IMR-90 (cell line): ENCODE data around the gene FBXO34. TPM values are rescaled to one million over a fixed set of nuclear protein-coding genes. Genes with fewer than 3 reads are reported as not detected.

Experiments
- ATAC-seq: fragments of 200-7000 bp; cut with Tn5 transposase; 2 replicates; pipeline ENCODE4 v1.9.1; 2020; ENCODE audit warnings: low read depth, mild to moderate bottlenecking, moderate library complexity
- BruUV-seq: library from RNA; stranded (reverse); fragments of 400-500 nt; replicated peaks from 2 replicates; lab custom pipeline; 2021; lab: Mats Ljungman, UMichigan
- CTCF ChIA-PET: fragments of 300-600 bp; formaldehyde crosslinking; extraction: SDS; loops from one replicate; lab custom pipeline; 2021; ENCODE audit warnings: antibody characterized with exemption; lab: Yijun Ruan, JAX
- POLR2A ChIA-PET: fragments of 300-600 bp; sonication (Branson Sonifier 250); formaldehyde crosslinking; loops from one replicate; lab custom pipeline; 2022; ENCODE audit warnings: antibody characterized with exemption; ENCODE audit not compliant: unreplicated experiment; lab: Charles Lee
- DNase-seq: peaks from one replicate; pipeline ENCODE4 v3.0.0; 2013
- H2AFZ ChIP-seq: replicated peaks from 2 replicates; pipeline ENCODE3; 2013; ENCODE audit warnings: low read length, mild to moderate bottlenecking; ENCODE audit not compliant: poor library complexity
- H2AK5ac ChIP-seq: 2 replicates; pipeline ENCODE4 v1.6.1; 2013; ENCODE audit warnings: low read depth, low read length, inconsistent platforms
- H2AK9ac ChIP-seq: replicated peaks from 2 replicates; pipeline ENCODE3; 2013; ENCODE audit warnings: mild to moderate bottlenecking, low read depth, low read length, moderate library complexity; ENCODE audit not compliant: poor library complexity
- H2BK120ac ChIP-seq: 2 replicates; pipeline ENCODE4 v1.6.1; 2013; ENCODE audit warnings: low read depth, low read length, inconsistent platforms
- H2BK15ac ChIP-seq: 3 replicates; pipeline ENCODE4 v1.6.1; 2013; ENCODE audit warnings: low read depth, low read length, inconsistent platforms
- H2BK20ac ChIP-seq: 2 replicates; pipeline ENCODE4 v1.6.1; 2013; ENCODE audit warnings: low read depth, mild to moderate bottlenecking, inconsistent platforms, low read length, moderate library complexity
- H2BK5ac ChIP-seq: 2 replicates; pipeline ENCODE4 v1.6.1; 2013; ENCODE audit warnings: mild to moderate bottlenecking, low read depth, low read length, inconsistent platforms; ENCODE audit not compliant: poor library complexity, severe bottlenecking
- H3K14ac ChIP-seq: replicated peaks from 2 replicates; pipeline ENCODE4 v1.6.1; 2013; ENCODE audit warnings: low read depth, low read length, inconsistent platforms
- H3K18ac ChIP-seq: 2 replicates; pipeline ENCODE4 v1.6.1; 2013; ENCODE audit warnings: low read depth, low read length, control low read depth
- H3K23ac ChIP-seq: 2 replicates; pipeline ENCODE4 v1.6.1; 2013; ENCODE audit warnings: low read depth, low read length, inconsistent platforms
- H3K27ac ChIP-seq: 2 replicates; pipeline ENCODE4 v1.5.1; 2013; ENCODE audit warnings: mild to moderate bottlenecking, control low read depth, low read length; ENCODE audit not compliant: insufficient read depth
- H3K27me3 ChIP-seq: 2 replicates; pipeline ENCODE4 v1.6.1; 2013; ENCODE audit warnings: low read length; ENCODE audit not compliant: control insufficient read depth, insufficient read depth
- H3K36me3 ChIP-seq: 2 replicates; pipeline ENCODE4 v1.6.1; 2013; ENCODE audit warnings: low read length, mixed read lengths; ENCODE audit not compliant: control insufficient read depth, insufficient read depth
- H3K4ac ChIP-seq: 2 replicates; pipeline ENCODE4 v1.6.1; 2013; ENCODE audit warnings: low read depth, low read length, inconsistent platforms
- H3K4me1 ChIP-seq: 2 replicates; pipeline ENCODE4 v1.6.1; 2013; ENCODE audit warnings: low read length, mixed read lengths; ENCODE audit not compliant: control insufficient read depth, insufficient read depth
- H3K4me2 ChIP-seq: 2 replicates; pipeline ENCODE4 v1.6.1; 2013; ENCODE audit warnings: low read depth, mild to moderate bottlenecking, control low read depth, low read length, moderate library complexity
- H3K4me3 ChIP-seq: 2 replicates; pipeline ENCODE4 v1.5.1; 2013; ENCODE audit warnings: low read depth, mild to moderate bottlenecking, control low read depth, low read length, moderate library complexity; ENCODE audit not compliant: insufficient read depth
- H3K56ac ChIP-seq: 2 replicates; pipeline ENCODE4 v1.6.1; 2013; ENCODE audit warnings: low read length, inconsistent platforms; ENCODE audit not compliant: insufficient read depth; ENCODE audit errors: extremely low read depth
- H3K79me1 ChIP-seq, 2 experiments: 2 replicates each; pipeline ENCODE4 v1.6.1; 2013; ENCODE audit warnings: low read length in 2 of 2, inconsistent platforms in 1 of 2, low read depth in 1 of 2
- H3K9ac ChIP-seq: 2 replicates; pipeline ENCODE4 v1.6.1; 2013; ENCODE audit warnings: low read depth, low read length, control low read depth
- H3K9me1 ChIP-seq: 2 replicates; pipeline ENCODE4 v1.6.1; 2013; ENCODE audit warnings: low read length, inconsistent platforms; ENCODE audit not compliant: insufficient read depth
- H3K9me3 ChIP-seq: 2 replicates; pipeline ENCODE4 v1.6.1; 2013; ENCODE audit warnings: low read length; ENCODE audit not compliant: control insufficient read depth, insufficient read depth
- H4K20me1 ChIP-seq: 2 replicates; pipeline ENCODE4 v1.6.1; 2013; ENCODE audit warnings: low read length, inconsistent platforms; ENCODE audit not compliant: insufficient read depth
- H4K5ac ChIP-seq: 2 replicates; pipeline ENCODE4 v1.6.1; 2013; ENCODE audit warnings: mild to moderate bottlenecking, low read depth, low read length, control low read depth
- H4K8ac ChIP-seq, 2 experiments: 2 replicates each; pipeline ENCODE4 v1.6.1; 2013; ENCODE audit warnings: low read depth in 2 of 2, low read length in 2 of 2, control low read depth in 1 of 2, inconsistent platforms in 1 of 2
- H4K91ac ChIP-seq: 2 replicates; pipeline ENCODE4 v1.6.1; 2013; ENCODE audit warnings: low read depth, low read length, inconsistent platforms; ENCODE audit not compliant: insufficient read depth
- CEBPB ChIP-seq: IDR thresholded peaks from 2 replicates; pipeline ENCODE4 v1.6.1; 2012; ENCODE audit warnings: low read depth, low read length, improper control_type of control experiment
- CHD1 ChIP-seq: IDR thresholded peaks from 2 replicates; pipeline ENCODE4 v1.6.1; 2012; ENCODE audit warnings: low read depth, low read length, improper control_type of control experiment
- CTCF ChIP-seq: conservative IDR thresholded peaks from 2 replicates; pipeline ENCODE4 v1.5.1; 2012; ENCODE audit warnings: mild to moderate bottlenecking, low read depth, low read length, improper control_type of control experiment
- MAZ ChIP-seq: IDR thresholded peaks from 2 replicates; pipeline ENCODE4 v1.6.1; 2012; ENCODE audit warnings: low read depth, mild to moderate bottlenecking, low read length, improper control_type of control experiment, moderate library complexity, borderline replicate concordance
- MXI1 ChIP-seq: IDR thresholded peaks from 2 replicates; pipeline ENCODE4 v1.6.1; 2012; ENCODE audit warnings: low read depth, mild to moderate bottlenecking, low read length, moderate library complexity, borderline replicate concordance
- RFX5 ChIP-seq: IDR thresholded peaks from 2 replicates; pipeline ENCODE4 v1.8.0; 2012; ENCODE audit warnings: low read depth, mild to moderate bottlenecking, low read length, moderate library complexity
- SMC3 ChIP-seq: fragments of 150-350 bp; IDR thresholded peaks from 2 replicates; pipeline ENCODE4 v1.6.1; 2016; ENCODE audit warnings: low read depth, mild to moderate bottlenecking, antibody characterized with exemption, low read length, moderate library complexity
- USF2 ChIP-seq: fragments of 150-350 bp; IDR thresholded peaks from 2 replicates; pipeline ENCODE4 v1.6.1; 2017; ENCODE audit warnings: mild to moderate bottlenecking, antibody characterized with exemption, low read length, low read depth
- WGBS, 2 experiments: methylation state at CpG; one replicate each; pipeline versions ENCODE4 v1.1.5 to v1.1.7; 2013; ENCODE audit warnings: missing lambda C conversion rate in 2 of 2; ENCODE audit not compliant: insufficient read length in 1 of 2; ENCODE audit errors: extremely low coverage in 2 of 2; 5-methylcytosine and 5-hydroxymethylcytosine counted together
- dilution Hi-C: fragments of 300-500 bp; cut with HindIII; formaldehyde crosslinking; loops from one replicate; pipeline ENCODE4 v1.14.3; 2018; ENCODE audit warnings: low sequenced_read_pairs; ENCODE audit not compliant: unreplicated experiment
- in situ Hi-C: fragments of 300-500 bp; cut with MboI; formaldehyde crosslinking; loops from 3 replicates; pipeline ENCODE4 v1.14.3; 2019; ENCODE audit warnings: low sequenced_read_pairs, inconsistent platforms, mixed read lengths
- intact Hi-C: fragments of 100-400 bp; cut with micrococcal nuclease; formaldehyde crosslinking; loops from 2 replicates; pipeline ENCODE4 v1.10.0; 2022
- polyA plus RNA-seq, 3 experiments: library from polyadenylated mRNA; depleted of rRNA; stranded (reverse); fragments of >200 nt; gene quantifications; 2 replicates each; pipeline ENCODE4 v1.2.3, GENCODE V29; 2012; ENCODE audit warnings: low replicate concordance in 1 of 3
- total RNA-seq: library from RNA; depleted of rRNA; stranded (reverse); fragments of >200 nt; gene quantifications from 2 replicates; pipeline ENCODE4 v1.2.3, GENCODE V29; 2012

Gene FBXO34
- total and polyA plus RNA-seq, 2 of the 4 experiments (the other 2 are of a cell fraction): 15.4 to 35.1 TPM

GRCh38 chr14:55384536-55384935, 113.3 kb downstream of the FBXO34 start (continued):
- no peak for TF ChIP-seq CTCF
- no peak for TF ChIP-seq CEBPB

GRCh38 chr14:55386037-55386808, 115.0 kb downstream of the FBXO34 start:
- H3K27ac ChIP-seq: no peak overlapping the region
- H3K9me3 ChIP-seq: no peaks in the 10 kb centered on the region
- DNase-seq (no peak), ATAC-seq (no peak)
- no peak overlapping the region for H3K4me2 ChIP-seq
- no peak overlapping the region for H3K14ac ChIP-seq
- peaks cover 16% of the 10 kb centered on the region for H3K9me1 ChIP-seq
- no peaks in the 10 kb centered on the region for H4K20me1 ChIP-seq
- H3K56ac ChIP-seq: no peak overlapping the region
- 93% methylated on average over 2 of the region's 6 CpGs; no CpG with 5 or more reads in 1 of the 2 experiments for WGBS, 2 experiments
- in situ Hi-C loops (no loop called here), dilution Hi-C loops (no loop called here), intact Hi-C loops (no loop called here)
- no peak overlapping the region for H2BK120ac ChIP-seq
- ChIA-PET CTCF (interaction anchor here (0.6 to 1.0 kb wide), 4 partner anchors 12 to 36 kb away, joined by 3 read pairs; no protein-coding TSS in a partner anchor), POLR2A (no interaction called here)
- H3K4ac ChIP-seq: 0 out of 2 replicates have a peak overlapping the region, but pooled peaks have one; percentile 15
- 0 out of 2 replicates have a peak overlapping the region, but pooled peaks have one; percentile 17 for H2AK5ac ChIP-seq
- H3K27me3 ChIP-seq: no peaks in the 10 kb centered on the region
- H4K5ac ChIP-seq: no peak overlapping the region
- H3K18ac ChIP-seq: no peak overlapping the region
- 0 out of 3 replicates have a peak overlapping the region, but pooled peaks have one; percentile 27 for H2BK15ac ChIP-seq
- H4K8ac ChIP-seq: no peak overlapping the region
- TF ChIP-seq USF2: no peak
- TF ChIP-seq MXI1: no peak
- TF ChIP-seq CTCF: no peak
- TF ChIP-seq RFX5: no peak
- no peak for TF ChIP-seq MAZ
- TF ChIP-seq CHD1: no peak
- TF ChIP-seq SMC3: no peak
- peaks cover 3 to 26% of the 10 kb centered on the region in 2 experiments; a peak in 2 of 4 replicates for H3K79me1 ChIP-seq
- H3K4me1 ChIP-seq: peaks cover 20% of the 10 kb centered on the region
- H3K23ac ChIP-seq: no peak overlapping the region
- no peak overlapping the region for H4K91ac ChIP-seq
- no peak overlapping the region for H3K9ac ChIP-seq
- H2BK5ac ChIP-seq: no peak overlapping the region
- no peak overlapping the region for H2AFZ ChIP-seq
- H3K4me3 ChIP-seq: no peak overlapping the region
- peak overlapping the region; percentile 12 for H2AK9ac ChIP-seq
- H2BK20ac ChIP-seq: no peak overlapping the region
- peaks cover 17% of the 10 kb centered on the region for H3K36me3 ChIP-seq
- no TSS peak for BruUV-seq
